Endothelial cell (in vitro differentiated cells): ENCODE measurements around the gene TSPAN10. TPM values are rescaled to one million over a fixed set of nuclear protein-coding genes. Genes with fewer than 3 reads are reported as not detected.

Experiments used
- DNase-seq: peaks from one replicate; pipeline ENCODE4 v3.0.0; 2021; ENCODE audit warnings: low spot score
- H3K27ac Mint-ChIP-seq: one replicate; pipeline ENCODE4 v1.8.0; 2021; ENCODE audit warnings: mixed read lengths, inconsistent platforms; ENCODE audit not compliant: unreplicated experiment
- H3K27me3 Mint-ChIP-seq: one replicate; pipeline ENCODE4 v1.8.0; 2021; ENCODE audit warnings: mild to moderate bottlenecking, moderate library complexity, mixed read lengths, inconsistent platforms; ENCODE audit not compliant: unreplicated experiment
- H3K36me3 Mint-ChIP-seq: one replicate; pipeline ENCODE4 v1.8.0; 2021; ENCODE audit warnings: mild to moderate bottlenecking, low read depth, mixed read lengths, inconsistent platforms; ENCODE audit not compliant: unreplicated experiment
- H3K4me1 Mint-ChIP-seq: one replicate; pipeline ENCODE4 v1.8.0; 2021; ENCODE audit warnings: mild to moderate bottlenecking, mixed read lengths, inconsistent platforms; ENCODE audit not compliant: unreplicated experiment
- H3K4me3 Mint-ChIP-seq: one replicate; pipeline ENCODE4 v1.8.0; 2021; ENCODE audit warnings: mild to moderate bottlenecking, mixed read lengths, inconsistent platforms; ENCODE audit not compliant: unreplicated experiment
- H3K9me3 Mint-ChIP-seq: one replicate; pipeline ENCODE4 v1.8.0; 2021; ENCODE audit warnings: mixed read lengths, inconsistent platforms; ENCODE audit not compliant: unreplicated experiment
- total RNA-seq: library from RNA; stranded (reverse); fragmentation: NEBNext Ultra II Directional; extraction: Animal tissue kit (Norgen Biotek cat#: 25700); gene quantifications from one replicate; pipeline ENCODE4 v1.2.1, GENCODE V29; 2021; ENCODE audit not compliant: unreplicated experiment
- TF ChIP-seq, protein P1 (sequence below): fragments of 200-600 bp; sonication (generic); IDR thresholded peaks from one replicate; pipeline ENCODE4 v1.5.0; 2021; ENCODE audit warnings: antibody characterized with exemption; ENCODE audit not compliant: unreplicated experiment

TSPAN10 gene
- total RNA-seq, 1 donor from 2014 or later: 2.5 TPM

DNA sequence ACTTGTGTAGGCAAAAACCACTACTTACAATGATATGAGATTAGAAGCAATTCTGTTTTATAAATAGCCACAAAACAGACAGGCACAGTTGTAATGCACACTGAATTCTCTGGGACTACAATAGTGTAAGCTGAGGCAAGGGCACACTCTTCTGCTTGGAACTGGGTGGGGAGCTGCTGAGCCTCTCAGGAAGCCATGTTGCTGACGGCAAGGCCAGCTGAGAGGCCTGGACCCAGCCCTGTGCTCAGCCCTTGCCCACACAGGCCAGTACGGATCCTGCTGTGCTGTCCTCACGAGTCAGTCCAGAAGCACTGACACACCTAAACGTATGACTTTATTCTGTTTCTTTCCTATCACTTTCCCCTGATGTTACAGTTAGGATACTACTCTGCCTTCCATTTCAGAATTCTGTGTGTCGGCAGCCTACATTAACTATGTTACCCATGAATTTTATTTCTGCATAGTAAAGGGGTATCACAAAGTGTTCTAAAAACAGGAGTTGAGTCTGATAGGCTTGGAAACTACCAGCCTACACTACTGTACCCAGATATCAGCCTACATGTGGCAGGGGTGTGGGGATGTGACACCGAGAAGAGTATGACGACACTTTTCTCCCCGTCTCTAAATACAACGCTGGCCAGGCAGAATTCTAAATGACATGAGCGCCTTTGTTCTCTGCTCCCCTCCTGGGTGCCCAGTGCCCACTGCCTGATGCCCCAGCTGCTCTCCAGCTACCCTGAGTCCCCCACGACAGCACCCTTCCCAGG lies 43.7 kb upstream of the TSPAN10 start:
- Mint-ChIP-seq H3K27ac (peak overlapping the region; percentile 31), H3K36me3 (peaks cover 35% of the 10 kb centered on the region), H3K27me3 (peaks cover 7% of the 10 kb centered on the region), H3K4me3 (peak overlapping the region; percentile 48), H3K4me1 (no peaks in the 10 kb centered on the region), H3K9me3 (no peaks in the 10 kb centered on the region)
- no peak for DNase-seq
- TF ChIP-seq, protein P1, sequence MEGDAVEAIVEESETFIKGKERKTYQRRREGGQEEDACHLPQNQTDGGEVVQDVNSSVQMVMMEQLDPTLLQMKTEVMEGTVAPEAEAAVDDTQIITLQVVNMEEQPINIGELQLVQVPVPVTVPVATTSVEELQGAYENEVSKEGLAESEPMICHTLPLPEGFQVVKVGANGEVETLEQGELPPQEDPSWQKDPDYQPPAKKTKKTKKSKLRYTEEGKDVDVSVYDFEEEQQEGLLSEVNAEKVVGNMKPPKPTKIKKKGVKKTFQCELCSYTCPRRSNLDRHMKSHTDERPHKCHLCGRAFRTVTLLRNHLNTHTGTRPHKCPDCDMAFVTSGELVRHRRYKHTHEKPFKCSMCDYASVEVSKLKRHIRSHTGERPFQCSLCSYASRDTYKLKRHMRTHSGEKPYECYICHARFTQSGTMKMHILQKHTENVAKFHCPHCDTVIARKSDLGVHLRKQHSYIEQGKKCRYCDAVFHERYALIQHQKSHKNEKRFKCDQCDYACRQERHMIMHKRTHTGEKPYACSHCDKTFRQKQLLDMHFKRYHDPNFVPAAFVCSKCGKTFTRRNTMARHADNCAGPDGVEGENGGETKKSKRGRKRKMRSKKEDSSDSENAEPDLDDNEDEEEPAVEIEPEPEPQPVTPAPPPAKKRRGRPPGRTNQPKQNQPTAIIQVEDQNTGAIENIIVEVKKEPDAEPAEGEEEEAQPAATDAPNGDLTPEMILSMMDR: no peak

DNA sequence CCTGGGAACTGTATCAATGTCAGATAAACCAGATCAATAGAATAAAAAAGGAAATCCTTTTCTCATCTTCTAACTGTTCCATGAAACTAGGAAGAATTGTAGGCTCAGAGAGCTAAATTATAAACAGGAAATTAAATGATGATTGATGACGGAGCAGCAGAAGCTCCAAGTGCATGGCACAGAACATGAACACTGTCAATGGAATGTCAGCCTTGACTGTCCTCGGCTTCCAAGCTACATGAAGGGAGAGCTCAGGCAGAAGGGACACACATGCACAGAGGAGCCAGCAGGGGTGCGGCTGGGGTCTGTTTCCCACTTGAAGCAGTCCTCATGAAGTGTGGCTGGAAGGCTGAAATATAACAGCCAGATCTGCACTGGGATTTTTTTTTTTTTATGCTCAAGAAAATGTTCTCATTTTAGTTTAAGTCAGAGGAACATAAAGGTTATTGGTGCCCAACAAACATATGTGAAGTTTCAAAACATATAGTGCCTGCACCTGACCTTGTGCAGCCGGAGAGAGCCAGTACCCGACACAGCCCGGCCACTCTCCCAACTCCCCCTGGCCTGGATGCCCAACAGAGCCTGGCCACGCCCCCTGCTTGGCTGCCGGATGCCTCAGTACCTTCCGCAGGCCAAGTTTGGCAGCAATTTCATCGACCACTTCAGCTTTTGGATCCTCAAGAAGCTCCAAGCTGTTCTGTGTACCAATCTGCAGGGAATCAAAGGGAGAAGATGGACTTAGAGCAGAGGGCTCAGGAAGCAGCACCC lies 37.1 kb upstream of the TSPAN10 start:
- H3K36me3 Mint-ChIP-seq: peaks cover 33% of the 10 kb centered on the region
- H3K27me3 Mint-ChIP-seq: peaks cover 4% of the 10 kb centered on the region
- DNase-seq: no peak
- H3K27ac Mint-ChIP-seq: no peak overlapping the region
- H3K4me1 Mint-ChIP-seq: no peaks in the 10 kb centered on the region
- H3K9me3 Mint-ChIP-seq: no peaks in the 10 kb centered on the region
- TF ChIP-seq, protein P1: no peak
- no peak overlapping the region for H3K4me3 Mint-ChIP-seq

DNA sequence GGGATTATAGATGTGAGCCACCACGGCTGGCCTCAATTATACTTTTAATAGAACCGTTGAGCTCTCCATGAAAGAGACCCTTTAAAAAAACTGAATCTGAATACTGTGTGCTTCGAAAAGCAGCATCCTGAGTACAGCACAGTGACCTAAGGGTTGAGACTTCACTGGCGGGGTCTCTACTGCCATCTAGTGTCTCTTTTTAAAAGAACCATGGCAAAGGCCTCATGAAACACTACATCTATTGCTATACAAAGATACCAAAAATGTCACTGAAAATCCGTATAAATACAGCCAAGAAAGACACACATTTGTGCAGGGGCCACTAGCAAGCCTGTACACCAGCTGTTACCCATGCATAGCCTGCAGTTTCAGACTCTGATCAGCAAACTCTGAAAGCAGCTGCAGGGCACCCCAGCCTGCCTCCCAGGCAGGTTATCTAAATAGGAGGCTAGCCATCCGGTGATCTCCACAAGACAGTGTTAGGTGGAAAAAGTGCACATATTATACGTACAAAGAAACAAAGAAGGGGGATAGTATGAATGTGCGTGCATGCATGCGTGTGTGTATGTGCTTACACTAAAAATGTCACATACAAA lies 35.4 kb upstream of the TSPAN10 start:
- Mint-ChIP-seq H3K9me3 (no peaks in the 10 kb centered on the region), H3K36me3 (peaks cover 37% of the 10 kb centered on the region), H3K27ac (no peak overlapping the region), H3K4me3 (peak overlapping the region; percentile 43), H3K4me1 (no peaks in the 10 kb centered on the region), H3K27me3 (peaks cover 4% of the 10 kb centered on the region)
- TF ChIP-seq, protein P1: peak; percentile 40
- DNase-seq: peak; percentile 48

DNA sequence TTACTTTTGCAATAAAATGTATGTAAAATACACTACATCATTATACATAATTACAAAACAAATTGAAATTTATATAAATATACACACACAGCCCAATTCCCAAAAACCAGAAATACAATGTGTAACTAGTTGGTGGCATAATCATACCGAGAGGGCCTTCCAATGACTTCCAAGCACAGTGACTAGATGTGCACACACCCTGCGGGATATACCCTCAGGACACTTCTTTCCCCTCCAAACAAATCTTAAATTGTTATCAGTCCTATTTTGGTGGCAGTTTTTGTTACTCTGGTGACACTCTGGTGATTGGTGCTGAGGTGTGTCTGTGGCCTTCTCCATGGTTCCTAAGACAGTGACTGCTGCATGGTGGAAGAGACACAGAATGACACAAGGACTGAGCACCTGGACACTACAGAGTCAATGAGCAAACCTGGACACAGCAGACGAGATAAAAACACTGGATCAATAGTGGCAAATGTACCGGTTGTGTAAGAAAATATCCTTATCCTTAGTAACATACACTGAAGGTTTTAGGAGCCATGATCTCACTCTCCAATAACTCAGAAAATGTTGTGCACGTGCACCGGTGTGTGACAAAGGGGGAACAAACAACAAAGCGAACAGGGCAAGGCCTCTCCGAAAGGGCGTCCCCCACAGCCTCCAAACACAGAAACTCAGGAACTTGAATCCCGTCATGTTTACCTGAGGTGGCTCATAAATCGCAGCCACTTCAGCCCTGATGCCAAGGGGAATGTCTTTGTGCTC lies 33.0 kb upstream of the TSPAN10 start:
- no peaks in the 10 kb centered on the region for H3K4me1 Mint-ChIP-seq
- peaks cover 45% of the 10 kb centered on the region for H3K36me3 Mint-ChIP-seq
- no peak for DNase-seq
- H3K27ac Mint-ChIP-seq: no peak overlapping the region
- no peak overlapping the region for H3K4me3 Mint-ChIP-seq
- TF ChIP-seq, protein P1: no peak
- H3K9me3 Mint-ChIP-seq: no peaks in the 10 kb centered on the region
- no peaks in the 10 kb centered on the region for H3K27me3 Mint-ChIP-seq
